Vagina (tissue), 2 donors: ENCODE results near the gene CDKN2B-AS1.

Experiments used
- CTCF ChIP-seq, 3 experiments: fragments of 450-650 bp in 2 of 3; fragments of 200-600 bp in 1 of 3; sonication (generic) in 1 of 3; IDR thresholded peaks; one replicate each; pipeline ENCODE4 v1.5.1; 2017 to 2019; ENCODE audit warnings: antibody characterized with exemption in 3 of 3, mild to moderate bottlenecking in 2 of 3, moderate library complexity in 2 of 3
- POLR2A ChIP-seq, 2 donors: fragments of 450-650 bp; IDR thresholded peaks; one replicate each; pipeline ENCODE4 v1.6.1; 2017; ENCODE audit warnings: antibody characterized with exemption in 2 of 2, mild to moderate bottlenecking in 2 of 2, moderate library complexity in 2 of 2

GRCh38 chr9:22165144-22165543 lies 170.6 kb downstream of the CDKN2B-AS1 start:
- no peak for TF ChIP-seq POLR2A (IDR thresholded peaks at IDR 0.05)
- no peak for TF ChIP-seq CTCF (IDR thresholded peaks at IDR 0.05)
